ENCODE measurements around the gene ADARB2.

Gene ADARB2

GRCh38 chr10:1130226-1130625 is 607.1 kb downstream of the ADARB2 start:
- no peak for TF ChIP-seq CTCF (IDR thresholded peaks at IDR 0.05; ENCODE audit: extremely low read depth, insufficient read depth, missing control alignments)
- in situ Hi-C loops (cut with MboI; ENCODE audit: low pct_unique_long_range_greater_than_20kb, low sequenced_read_pairs, unreplicated experiment) = no loop called here
- no peak for DNase-seq (ENCODE audit: low spot score)

DNA sequence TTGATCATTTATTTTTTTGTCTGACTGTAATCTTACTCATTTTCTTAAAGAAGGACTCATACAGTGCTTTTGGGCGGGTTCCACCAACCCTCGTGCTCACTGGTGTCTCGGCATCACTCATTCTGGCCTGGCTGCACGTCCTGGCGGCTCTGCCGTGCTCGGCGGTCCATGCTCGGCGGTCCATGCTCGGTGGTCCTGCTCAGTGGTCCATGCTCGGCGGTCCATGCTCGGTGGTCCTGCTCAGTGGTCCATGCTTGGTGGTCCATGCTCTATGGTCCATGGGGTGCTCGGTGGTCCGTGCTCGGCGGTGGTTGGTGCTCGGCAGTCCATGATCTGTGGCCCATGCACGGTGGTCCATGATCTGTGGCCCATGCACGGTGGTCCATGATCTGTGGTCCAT is 608.7 kb downstream of the ADARB2 start:
- no peak for DNase-seq (ENCODE audit: low spot score)
- in situ Hi-C loops (cut with MboI; ENCODE audit: low pct_unique_long_range_greater_than_20kb, low sequenced_read_pairs, unreplicated experiment) = no loop called here
- no peak for TF ChIP-seq CTCF (IDR thresholded peaks at IDR 0.05; ENCODE audit: extremely low read depth, insufficient read depth, missing control alignments)

- TF ChIP-seq CTCF (IDR thresholded peaks at IDR 0.05; ENCODE audit: extremely low read depth, insufficient read depth, missing control alignments) = no peak
- in situ Hi-C loops (cut with MboI; ENCODE audit: low pct_unique_long_range_greater_than_20kb, low sequenced_read_pairs, unreplicated experiment) = no loop called here
- no peak for DNase-seq (ENCODE audit: low spot score)
Measured at GRCh38 chr10:1128115-1128514, 609.2 kb downstream of the ADARB2 start.

- DNase-seq (ENCODE audit: low spot score) = no peak
- TF ChIP-seq CTCF (IDR thresholded peaks at IDR 0.05; ENCODE audit: extremely low read depth, insufficient read depth, missing control alignments) = no peak
- in situ Hi-C loops (cut with MboI; ENCODE audit: low pct_unique_long_range_greater_than_20kb, low sequenced_read_pairs, unreplicated experiment) = no loop called here
Measured at GRCh38 chr10:1127629-1128028, 609.7 kb downstream of the ADARB2 start.
